DMS53 treated with DMSO at 0.1 percent for 48 hours (cell line): Measurements from ENCODE around the gene OMA1.
"Not testable (repeated sequence)": the region's sequence is repeated elsewhere in the genome, so short reads cannot be mapped to it uniquely, and the experiment has no call there.

ENCODE experiments used
- DNase-seq: peaks from one replicate; lab custom pipeline; 2025; ENCODE audit not compliant: unreplicated experiment; lab: John Stamatoyannopoulos, UW

The OMA1 gene

GRCh38 chr1:58531842-58532241 is 14.7 kb downstream of the OMA1 start:
- not testable (repeated sequence) for DNase-seq

GRCh38 chr1:58529284-58529683 is 17.2 kb downstream of the OMA1 start:
- no peak for DNase-seq

- no peak for DNase-seq
These were observed 18.0 kb downstream of the OMA1 start for GRCh38 chr1:58528518-58528917.

GRCh38 chr1:58524353-58524945 is 22.1 kb downstream of the OMA1 start:
- no peak for DNase-seq

DNA sequence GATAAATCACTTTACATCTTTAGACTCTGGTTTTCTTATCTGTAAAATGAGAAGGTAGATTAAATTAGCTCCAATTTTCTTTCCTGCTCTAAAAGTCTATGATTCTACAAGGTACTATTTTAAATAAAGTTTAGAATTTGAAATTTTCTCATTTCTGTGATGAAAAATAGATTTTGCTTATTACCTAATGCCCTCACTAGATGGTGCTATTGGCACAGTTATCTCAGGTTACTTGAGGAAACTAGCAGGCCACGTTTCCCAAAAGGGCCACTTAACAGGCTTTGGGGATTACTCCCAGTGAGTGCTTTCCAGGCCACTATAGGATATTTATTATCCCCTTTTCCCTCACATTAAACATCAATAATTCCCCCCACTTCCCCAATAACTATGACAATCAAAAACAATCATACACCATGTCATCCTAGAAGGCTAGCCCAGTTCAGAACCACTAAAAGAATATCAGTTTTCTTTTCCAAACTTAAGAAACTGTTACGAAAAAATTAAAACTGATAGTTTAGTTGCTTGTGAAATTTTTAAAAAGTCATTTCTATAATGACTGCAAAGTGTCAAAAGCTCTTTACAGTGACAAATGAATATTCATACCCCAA is 30.6 kb downstream of the OMA1 start:
- DNase-seq: peak; percentile 86

DNA sequence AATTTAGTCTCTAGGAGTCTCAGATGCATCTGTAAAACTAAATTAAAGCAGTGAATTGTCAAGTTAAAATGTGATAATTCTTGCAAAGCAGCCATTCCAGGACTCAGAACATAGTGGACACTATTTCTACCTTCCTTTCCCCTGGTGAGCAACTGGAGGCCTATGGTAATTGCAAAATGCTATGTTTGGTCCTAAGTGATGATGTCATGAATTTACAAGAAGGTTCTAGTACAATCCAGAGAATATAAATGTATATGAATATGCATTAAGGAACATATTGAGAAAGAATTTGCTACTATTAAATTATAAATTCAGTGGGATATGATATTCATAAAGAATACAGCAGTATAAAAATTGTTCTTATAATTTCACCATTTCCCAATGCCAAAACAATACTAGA is 32.6 kb downstream of the OMA1 start:
- DNase-seq: no peak

GRCh38 chr1:58508629-58509028 is 37.9 kb downstream of the OMA1 start:
- no peak for DNase-seq

GRCh38 chr1:58505286-58505685 is 41.2 kb downstream of the OMA1 start:
- no peak for DNase-seq

DNA sequence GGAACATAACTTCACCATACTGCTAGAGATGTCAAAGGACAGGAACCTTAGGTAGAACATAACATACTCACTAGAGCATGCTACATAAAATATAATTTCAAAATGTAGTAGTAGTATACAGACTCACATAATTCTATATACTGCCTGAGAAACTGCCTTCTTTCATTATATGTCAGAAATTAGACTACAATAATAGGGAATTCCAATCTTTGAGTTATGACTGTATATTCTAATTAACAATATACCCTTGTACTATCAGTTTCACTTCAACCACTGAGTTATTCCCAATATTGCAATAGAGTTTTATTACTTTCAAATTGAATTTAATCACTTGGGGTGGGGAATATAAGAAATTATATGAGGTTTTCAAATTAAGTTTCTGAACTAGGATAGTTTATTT is 44.0 kb downstream of the OMA1 start:
- DNase-seq: no peak

DNA sequence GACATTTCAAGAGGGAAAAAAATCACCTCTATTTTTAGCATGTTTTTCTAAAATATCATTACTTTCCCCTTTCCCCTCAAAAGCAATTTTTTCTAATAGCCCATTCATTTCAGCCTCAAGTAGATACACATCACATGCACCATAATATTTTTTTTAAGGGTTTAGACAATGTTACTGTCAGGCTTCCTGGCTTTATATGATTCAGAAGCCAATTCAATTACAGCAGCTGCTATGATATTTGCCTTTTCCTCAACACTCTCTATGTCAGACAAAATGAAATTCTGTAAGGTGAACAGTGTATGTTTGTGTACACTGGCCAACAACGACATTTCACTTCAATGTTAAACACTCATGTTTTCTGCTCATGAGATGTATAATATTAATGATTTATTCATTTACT is 46.5 kb downstream of the OMA1 start:
- DNase-seq: peak; percentile 65

DNA sequence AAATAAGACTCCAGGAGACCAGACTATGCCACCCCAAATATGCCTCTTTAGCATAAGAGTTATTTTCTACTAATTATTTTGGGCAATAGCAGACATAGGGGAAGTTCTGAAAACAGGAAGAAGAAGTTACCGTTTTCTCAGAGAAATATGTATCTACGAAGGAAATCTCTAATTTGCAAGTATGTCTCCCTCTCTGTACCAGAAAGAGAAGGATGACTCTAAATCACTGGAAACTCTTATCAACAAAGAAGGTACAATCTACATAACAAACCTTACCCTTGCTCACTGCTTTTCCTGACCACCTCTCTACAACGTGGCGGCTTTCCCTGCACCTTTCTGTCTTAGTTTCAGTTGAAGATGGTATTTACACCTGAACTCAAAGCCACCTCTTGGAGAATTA is 49.0 kb downstream of the OMA1 start:
- no peak for DNase-seq

GRCh38 chr1:58496042-58496441 is 50.5 kb downstream of the OMA1 start:
- DNase-seq: no peak

- not testable (repeated sequence) for DNase-seq
These were observed 57.6 kb downstream of the OMA1 start for GRCh38 chr1:58488914-58489313.

DNA sequence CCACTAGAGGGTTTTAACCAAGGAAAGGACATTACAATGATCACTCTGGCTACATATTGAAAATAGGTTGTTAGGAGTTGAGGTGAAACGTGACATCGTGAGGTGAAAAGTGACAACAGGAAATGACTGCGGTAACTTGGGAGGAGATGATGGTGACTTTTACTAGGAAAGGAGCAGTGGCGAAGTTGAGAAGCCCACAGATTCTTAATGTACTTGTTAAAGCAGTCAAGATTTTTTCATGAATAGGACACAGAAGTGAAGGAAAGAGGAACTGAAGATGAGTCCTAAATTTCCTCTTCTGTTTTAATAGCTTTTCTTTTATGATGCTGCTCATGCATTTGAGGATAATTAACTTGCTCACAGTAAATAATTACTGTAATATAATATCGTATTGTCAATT is 59.5 kb downstream of the OMA1 start:
- no peak for DNase-seq

DNA sequence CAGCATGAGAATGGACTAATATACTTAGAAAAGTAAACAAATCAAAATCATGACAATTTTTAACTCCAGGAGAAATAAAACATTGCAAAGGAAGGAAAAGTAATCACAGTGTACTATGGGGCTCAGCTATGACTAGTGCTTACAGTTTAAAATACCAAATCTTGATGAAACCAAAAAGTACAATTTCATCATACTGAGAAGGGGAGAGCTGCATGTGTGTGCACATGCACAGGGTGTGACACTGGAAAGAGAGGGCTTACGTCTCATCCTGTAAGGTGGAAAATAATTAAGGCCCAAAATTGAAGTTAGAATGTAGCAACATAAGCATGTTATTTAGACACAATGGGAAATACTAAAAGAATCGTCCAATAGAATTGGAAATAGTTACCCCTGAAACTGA is 64.6 kb downstream of the OMA1 start:
- no peak for DNase-seq

- no peak for DNase-seq
These were observed 66.3 kb downstream of the OMA1 start for GRCh38 chr1:58480191-58480590.

DNA sequence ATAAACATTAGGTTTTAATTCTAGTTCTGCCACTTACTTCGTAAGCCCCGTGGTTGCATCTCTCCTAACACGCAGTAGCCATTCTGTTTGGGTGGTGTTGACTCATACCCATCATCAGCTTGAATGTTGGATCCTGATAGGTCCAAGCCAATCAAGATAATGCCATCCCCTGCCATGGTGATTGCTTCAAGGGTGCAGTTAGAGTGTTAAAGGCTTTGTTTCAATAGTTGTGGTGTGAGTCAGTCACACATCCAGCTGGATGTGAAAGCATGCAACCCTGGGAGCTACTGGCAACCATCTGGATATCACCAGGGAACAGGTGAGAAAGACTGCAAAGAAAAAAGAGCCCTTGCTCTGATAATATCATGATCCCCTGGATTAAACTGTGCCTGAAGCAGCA is 69.1 kb downstream of the OMA1 start:
- DNase-seq: peak; percentile 10

DNA sequence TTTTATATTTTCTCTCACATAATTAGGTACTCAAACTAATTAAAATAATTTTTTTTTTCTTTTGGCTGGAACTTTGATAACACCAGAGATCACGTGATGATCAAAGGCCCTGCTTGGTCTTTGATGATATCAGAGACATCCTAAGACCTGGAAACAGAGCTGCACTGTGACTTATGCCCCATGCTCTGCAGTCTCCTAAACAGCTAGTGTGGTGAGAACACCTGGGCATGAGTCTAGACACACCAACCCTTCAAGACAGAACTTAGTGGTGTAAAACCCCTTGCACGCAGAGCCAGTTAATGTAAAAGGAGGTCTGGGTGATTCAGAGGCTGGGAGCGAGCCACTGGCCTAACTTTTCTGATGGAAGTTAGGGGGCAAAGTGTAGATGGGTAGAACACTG is 70.3 kb downstream of the OMA1 start:
- DNase-seq: no peak

GRCh38 chr1:58469476-58469875 is 77.0 kb downstream of the OMA1 start:
- no peak for DNase-seq

DNA sequence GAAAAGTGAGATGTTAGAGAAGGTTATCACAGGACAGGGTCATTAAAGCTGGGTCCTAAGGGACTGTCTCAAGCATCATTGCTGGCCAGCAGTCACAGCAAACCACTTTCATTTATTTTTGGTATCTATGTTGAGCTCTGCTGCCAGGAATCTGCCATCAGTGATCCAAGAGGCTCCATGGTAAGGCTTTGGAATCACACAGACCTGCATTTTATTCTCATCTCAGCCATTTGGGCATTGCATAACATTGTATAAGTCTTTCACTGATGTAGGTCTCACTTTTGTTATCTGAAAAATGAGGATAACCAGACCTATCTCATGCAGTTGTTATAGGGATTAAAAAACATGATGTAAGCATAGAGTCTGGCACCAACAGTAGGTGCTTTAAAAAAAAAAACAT is 77.5 kb downstream of the OMA1 start:
- DNase-seq: no peak

DNA sequence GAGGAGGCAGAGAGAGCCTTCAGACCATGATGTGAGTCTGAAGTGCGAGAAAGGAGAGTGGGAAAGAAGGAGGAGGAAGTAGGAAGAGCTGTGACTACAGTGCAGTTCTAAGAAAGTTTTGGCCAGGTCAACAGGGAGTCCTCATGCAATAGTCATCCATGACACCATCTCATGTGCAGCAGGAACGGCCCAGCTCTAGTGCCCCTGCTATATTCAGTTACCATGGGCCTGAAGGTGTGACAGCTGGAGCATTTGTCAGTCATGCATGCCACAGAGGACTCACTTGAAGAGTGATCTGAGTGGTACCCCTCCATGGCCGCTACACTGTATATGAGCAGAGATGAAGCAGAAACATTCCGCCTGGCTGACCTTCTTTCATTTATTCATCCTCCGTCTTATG is 77.9 kb downstream of the OMA1 start:
- no peak for DNase-seq

DNA sequence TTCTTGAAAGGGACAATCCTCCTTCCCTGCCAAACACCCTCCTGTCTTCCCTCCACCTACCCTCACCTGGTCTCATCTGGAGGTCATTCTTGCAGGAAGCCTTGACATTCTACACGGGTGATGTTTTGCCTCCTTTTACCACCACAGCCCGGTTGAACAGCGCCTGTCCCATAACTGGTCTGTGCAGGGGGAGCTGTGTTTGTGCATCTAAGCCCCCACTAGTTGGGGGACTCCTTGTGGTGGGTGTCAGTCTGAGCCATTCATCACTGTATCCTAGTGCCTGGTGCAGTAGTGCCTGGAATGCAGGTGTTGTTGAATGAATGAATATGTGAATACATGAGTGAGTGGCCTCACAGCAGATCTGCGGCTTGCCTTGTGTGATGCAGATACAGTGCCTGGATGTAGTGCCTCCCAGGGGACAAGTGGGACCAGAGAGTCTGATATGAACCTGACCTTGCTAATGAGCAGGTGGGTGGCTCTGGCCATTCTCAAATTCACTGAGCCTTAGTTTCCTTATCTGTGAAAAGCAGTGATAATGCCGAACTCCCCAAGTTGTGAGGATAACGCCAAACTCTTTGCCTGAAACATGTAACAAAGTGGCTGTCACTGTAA is 79.8 kb downstream of the OMA1 start:
- no peak for DNase-seq
